DND-41 (cell line): ENCODE data around the gene VAPA.

ENCODE experiments used
- ATAC-seq: fragments of 200-7000 bp; cut with Tn5 transposase; 3 replicates; pipeline ENCODE4 v1.9.1; 2021; ENCODE audit warnings: low read depth; ENCODE audit not compliant: insufficient read depth
- DNase-seq: peaks from one replicate; pipeline ENCODE4 v3.0.0-alpha.2; 2020
- H2AFZ ChIP-seq: 2 replicates; pipeline ENCODE4 v1.6.0; 2012; ENCODE audit warnings: low read depth, low read length
- H3K27ac ChIP-seq: 2 replicates; pipeline ENCODE4 v1.5.1; 2012; ENCODE audit warnings: low read length, inconsistent platforms
- H3K27me3 ChIP-seq: fragments of 200-600 bp; sonication (generic); 2 replicates; pipeline ENCODE4 v1.6.0; 2012; ENCODE audit warnings: low read length, mild to moderate bottlenecking, inconsistent platforms; ENCODE audit not compliant: insufficient read depth, poor library complexity
- H3K36me3 ChIP-seq: 2 replicates; pipeline ENCODE4 v1.5.1; 2012; ENCODE audit warnings: low read length, inconsistent platforms; ENCODE audit not compliant: insufficient read depth
- H3K4me1 ChIP-seq: 2 replicates; pipeline ENCODE4 v1.5.1; 2012; ENCODE audit warnings: mild to moderate bottlenecking, low read length; ENCODE audit not compliant: insufficient read depth
- H3K4me2 ChIP-seq: 2 replicates; pipeline ENCODE4 v1.6.0; 2012; ENCODE audit warnings: mild to moderate bottlenecking, moderate library complexity, low read length, inconsistent platforms; ENCODE audit not compliant: insufficient read depth
- H3K4me3 ChIP-seq, 2 experiments: fragments of 200-600 bp in 1 of 2; shearing (Covaris generic) in 1 of 2; 2 replicates each; pipeline ENCODE4 v1.5.1; 2012 to 2016; ENCODE audit warnings: inconsistent platforms in 2 of 2, low read length in 2 of 2, mild to moderate bottlenecking in 2 of 2, low read depth in 1 of 2, moderate library complexity in 1 of 2
- H3K79me2 ChIP-seq: 2 replicates; pipeline ENCODE4 v1.6.0; 2012; ENCODE audit warnings: low read length, inconsistent platforms; ENCODE audit not compliant: insufficient read depth
- H3K9ac ChIP-seq: 2 replicates; pipeline ENCODE4 v1.6.0; 2012; ENCODE audit warnings: low read depth, mild to moderate bottlenecking, inconsistent platforms, low read length, moderate library complexity
- H3K9me3 ChIP-seq: 2 replicates; pipeline ENCODE4 v1.5.1; 2012; ENCODE audit warnings: low read length, moderate library complexity, mild to moderate bottlenecking, inconsistent platforms; ENCODE audit not compliant: insufficient read depth, severe bottlenecking
- H4K20me1 ChIP-seq: 2 replicates; pipeline ENCODE4 v1.6.0; 2012; ENCODE audit warnings: low read length; ENCODE audit not compliant: insufficient read depth
- CTCF ChIP-seq: IDR thresholded peaks from 2 replicates; pipeline ENCODE4 v1.5.1; 2012; ENCODE audit warnings: borderline replicate concordance, low read length, moderate library complexity, mild to moderate bottlenecking; ENCODE audit not compliant: poor library complexity, severe bottlenecking; ENCODE audit errors: extremely low read depth
- EZH2 ChIP-seq: IDR thresholded peaks from 3 replicates; pipeline ENCODE4 v1.6.1; 2012; ENCODE audit warnings: borderline replicate concordance, low read depth, mild to moderate bottlenecking, moderate library complexity, low read length, inconsistent platforms; ENCODE audit not compliant: severe bottlenecking

VAPA gene

GRCh38 chr18:9931678-9932077, 17.9 kb downstream of the VAPA start:
- TF ChIP-seq EZH2, result no peak
- no peak for TF ChIP-seq CTCF
- Histone ChIP-seq H2AFZ (no peak overlapping the region), H3K9ac (no peak overlapping the region), H3K27ac (no peak overlapping the region), H3K4me2 (no peak overlapping the region), H3K36me3 (peaks cover 49% of the 10 kb centered on the region), H3K27me3 (no peaks in the 10 kb centered on the region), H3K4me3 (no peak overlapping the region), H3K9me3 (no peaks in the 10 kb centered on the region), H3K4me1 (0 out of 2 replicates have a peak, but pooled peaks cover under 1% of the 10 kb centered on the region), H3K79me2 (peaks cover 96% of the 10 kb centered on the region), H4K20me1 (peaks cover 84% of the 10 kb centered on the region)
- no peak for DNase-seq
- no peak for ATAC-seq

- Histone ChIP-seq H2AFZ (no peak overlapping the region), H4K20me1 (peaks cover 64% of the 10 kb centered on the region), H3K4me3 (no peak overlapping the region), H3K4me1 (no peaks in the 10 kb centered on the region), H3K4me2 (no peak overlapping the region), H3K9me3 (no peaks in the 10 kb centered on the region), H3K36me3 (peaks cover 71% of the 10 kb centered on the region), H3K27ac (no peak overlapping the region), H3K9ac (no peak overlapping the region), H3K79me2 (peaks cover 95% of the 10 kb centered on the region), H3K27me3 (no peaks in the 10 kb centered on the region)
- TF ChIP-seq CTCF (no peak), EZH2 (no peak)
- ATAC-seq (no peak), DNase-seq (no peak)
Observed at GRCh38 chr18:9933865-9934264, 20.0 kb downstream of the VAPA start.

GRCh38 chr18:9934274-9934673, 20.5 kb downstream of the VAPA start:
- Histone ChIP-seq H3K27ac (no peak overlapping the region), H3K79me2 (peaks cover 92% of the 10 kb centered on the region), H3K9ac (no peak overlapping the region), H3K4me1 (no peaks in the 10 kb centered on the region), H3K4me3 (no peak overlapping the region), H3K36me3 (peaks cover 75% of the 10 kb centered on the region), H2AFZ (no peak overlapping the region), H3K27me3 (no peaks in the 10 kb centered on the region), H3K4me2 (no peak overlapping the region), H3K9me3 (no peaks in the 10 kb centered on the region), H4K20me1 (peaks cover 60% of the 10 kb centered on the region)
- no peak for DNase-seq
- TF ChIP-seq EZH2, result no peak
- TF ChIP-seq CTCF, result no peak
- no peak for ATAC-seq

- ATAC-seq (no peak), DNase-seq (no peak)
- Histone ChIP-seq H2AFZ (no peak overlapping the region), H3K9me3 (no peaks in the 10 kb centered on the region), H3K9ac (no peak overlapping the region), H3K27ac (no peak overlapping the region), H3K36me3 (peaks cover 91% of the 10 kb centered on the region), H3K79me2 (peaks cover 77% of the 10 kb centered on the region), H3K27me3 (no peaks in the 10 kb centered on the region), H3K4me2 (no peak overlapping the region), H3K4me3 (no peak overlapping the region), H3K4me1 (no peaks in the 10 kb centered on the region), H4K20me1 (peaks cover 23% of the 10 kb centered on the region)
- TF ChIP-seq EZH2, result no peak
- no peak for TF ChIP-seq CTCF
Observed at GRCh38 chr18:9941103-9941502, 27.3 kb downstream of the VAPA start.
